GM12801 (cell line): ENCODE results near the gene PF4V1.

Experiments
- CTCF ChIP-seq: IDR thresholded peaks from one replicate; pipeline ENCODE4 v1.5.1; 2011; ENCODE audit warnings: control low read depth; ENCODE audit not compliant: insufficient read length; ENCODE audit errors: extremely low read depth

The PF4V1 gene

DNA sequence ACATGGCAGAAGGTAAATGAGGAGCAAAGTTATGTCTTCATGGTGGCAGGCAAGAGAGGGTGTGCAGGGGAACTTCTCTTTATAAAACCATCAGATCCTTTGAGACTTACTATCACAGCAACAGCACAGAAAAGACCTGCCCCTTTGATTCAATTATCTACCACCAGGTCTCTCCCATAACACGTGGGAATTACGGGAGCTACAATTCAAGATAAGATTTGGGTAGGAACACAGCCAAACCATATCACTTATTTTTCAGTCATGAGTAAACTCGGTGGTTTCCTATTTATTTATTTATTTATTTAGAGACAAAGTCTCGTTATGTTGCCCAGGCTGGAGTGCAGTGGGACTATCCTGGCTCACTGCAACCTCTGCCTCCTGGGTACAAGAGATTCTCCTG is 38.2 kb downstream of the PF4V1 start:
- no peak for TF ChIP-seq CTCF

DNA sequence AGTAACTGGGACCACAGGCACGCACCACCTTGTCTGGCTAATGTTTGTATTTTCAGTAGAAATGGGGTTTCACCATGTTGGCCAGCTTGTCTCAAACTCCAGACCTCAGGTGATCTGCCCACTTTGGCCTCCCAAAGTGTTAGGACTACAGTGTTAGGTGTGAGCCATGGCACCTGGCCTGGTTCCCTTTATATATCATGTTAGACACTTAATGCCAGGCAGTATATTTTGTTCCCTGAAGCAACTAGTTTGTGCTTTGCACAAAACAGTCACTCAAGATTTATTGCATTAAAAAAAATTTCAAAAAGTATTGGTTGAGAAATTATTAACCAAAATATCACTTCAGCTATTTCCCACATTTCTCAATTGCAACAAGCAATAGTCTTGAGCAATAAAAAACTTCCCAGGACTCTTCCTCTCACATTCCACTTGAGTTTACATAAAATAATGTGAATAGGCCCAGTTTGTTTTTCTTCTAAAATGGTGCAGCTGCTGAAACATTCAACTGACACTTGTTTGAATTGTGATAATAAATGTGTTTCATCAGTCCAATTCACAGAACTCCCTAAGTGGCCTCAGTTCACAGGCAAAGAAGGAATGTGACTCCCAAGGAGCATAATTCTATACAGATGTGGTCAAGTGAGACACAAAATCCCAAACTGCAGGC is 38.8 kb downstream of the PF4V1 start:
- no peak for TF ChIP-seq CTCF

DNA sequence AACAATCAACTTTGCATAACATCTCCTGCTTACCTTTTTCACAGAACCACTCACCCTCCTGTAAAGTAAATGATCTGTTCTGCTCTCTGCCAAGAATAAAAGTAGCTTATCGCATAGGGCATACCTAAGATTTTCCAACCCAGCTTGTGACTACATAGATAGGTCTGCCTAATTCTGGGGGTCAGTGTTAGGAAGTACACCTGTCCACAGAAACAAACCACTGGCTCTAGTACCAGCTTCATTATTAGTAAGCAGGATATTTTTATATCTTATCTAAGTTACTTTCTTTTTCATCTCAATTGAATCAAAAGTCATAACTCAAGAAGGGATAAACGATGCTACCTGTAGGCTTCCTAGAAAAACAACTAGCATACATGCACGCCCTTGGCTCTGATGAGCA is 39.9 kb downstream of the PF4V1 start:
- no peak for TF ChIP-seq CTCF

DNA sequence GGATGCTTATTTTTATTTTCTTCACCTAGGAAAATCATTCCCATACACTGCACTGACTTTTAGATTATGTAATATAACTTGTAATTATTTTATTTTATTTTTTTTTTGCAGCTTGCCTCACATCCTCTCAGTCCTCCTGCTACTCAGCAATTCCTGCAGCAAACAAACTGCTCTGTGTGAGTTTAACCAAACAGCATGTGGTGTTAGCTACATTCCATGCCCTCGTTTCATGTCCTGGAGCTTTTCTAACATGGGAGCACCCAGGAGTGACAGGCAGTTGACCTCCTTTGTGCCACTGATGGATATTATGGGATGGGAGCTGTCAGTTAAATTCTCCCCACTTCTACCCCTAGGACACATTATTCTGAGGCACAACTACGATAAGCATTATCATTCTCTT is 40.9 kb downstream of the PF4V1 start:
- TF ChIP-seq CTCF = no peak

DNA sequence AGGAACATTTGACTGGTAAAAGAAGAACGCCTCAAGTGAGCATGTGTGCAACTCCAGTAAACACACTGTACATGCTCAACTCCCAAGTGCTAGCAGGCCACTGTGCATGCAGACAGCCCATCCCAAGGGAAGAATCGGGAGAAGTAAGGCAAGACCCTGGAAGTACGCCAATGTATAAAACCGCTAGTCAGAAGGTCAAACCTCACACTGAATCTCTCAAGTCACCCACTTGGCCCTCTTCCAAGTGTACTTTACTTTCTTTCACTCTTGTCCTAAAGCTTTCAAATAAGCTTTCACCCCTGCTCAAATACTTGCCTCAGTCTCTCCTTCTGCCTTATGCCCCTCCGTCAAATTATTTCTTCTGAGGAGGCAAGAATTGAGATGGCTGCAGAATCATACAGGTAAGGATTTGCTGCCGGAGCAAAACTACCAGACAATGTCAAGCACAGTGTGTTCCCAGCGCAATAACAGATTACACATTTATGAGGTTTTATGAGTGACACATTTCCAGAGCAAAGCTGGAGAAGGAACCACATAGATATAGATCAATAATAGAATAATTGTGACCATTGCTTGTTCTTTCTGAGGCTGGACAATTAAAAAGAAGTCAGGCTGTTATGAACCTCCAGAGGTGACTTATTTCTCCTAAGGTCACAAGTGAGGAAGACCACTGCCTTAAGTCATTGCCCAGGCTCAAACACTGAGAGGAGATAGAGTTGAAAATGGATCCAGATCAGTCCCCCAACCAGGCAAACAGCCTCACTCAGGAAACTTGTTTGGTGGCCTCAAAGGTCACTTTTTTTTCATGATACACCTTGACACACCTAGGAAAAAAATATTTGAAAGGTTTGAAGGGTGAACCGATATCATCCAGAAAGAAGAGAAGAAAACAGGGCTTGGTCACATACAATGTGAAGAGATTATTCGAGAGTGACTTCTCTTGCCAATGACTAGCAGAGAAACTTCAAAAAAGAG is 42.4 kb downstream of the PF4V1 start:
- no peak for TF ChIP-seq CTCF

- TF ChIP-seq CTCF = no peak
Measured at GRCh38 chr4:73896416-73896815, 43.3 kb downstream of the PF4V1 start.

DNA sequence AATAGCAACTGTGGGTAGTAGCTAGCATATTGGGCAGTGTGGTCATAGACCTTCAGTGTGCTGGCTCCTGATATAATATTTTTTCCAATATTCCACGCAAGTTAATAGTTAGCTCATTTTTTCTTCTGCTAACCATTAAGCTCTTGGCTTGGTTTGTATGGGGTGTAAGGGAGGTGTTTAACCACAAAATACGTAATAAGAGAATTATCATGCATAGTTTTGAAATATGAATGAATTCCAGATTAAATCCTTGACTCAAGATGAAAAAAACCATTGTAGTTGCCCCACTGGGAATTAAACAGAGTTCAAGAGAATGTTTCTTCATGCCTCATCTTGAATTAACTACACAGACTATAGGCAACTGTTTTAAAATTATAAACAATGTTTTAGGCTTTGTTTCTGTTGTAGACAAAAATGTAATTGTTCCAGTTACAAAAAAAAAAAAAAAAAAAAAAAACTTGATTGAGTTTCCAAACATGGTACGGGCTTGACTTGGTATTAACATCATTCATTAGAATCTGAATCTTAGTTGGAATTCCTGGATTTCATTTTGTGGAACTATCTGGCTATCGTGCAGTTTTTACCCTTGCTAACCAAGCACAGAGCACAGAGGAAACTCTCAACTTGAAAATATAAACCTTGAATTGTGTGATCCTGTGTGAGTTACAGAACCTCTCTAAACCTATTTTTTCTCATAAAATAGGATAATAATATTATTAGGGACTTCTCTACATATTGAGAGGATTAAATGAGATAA is 44.5 kb downstream of the PF4V1 start:
- TF ChIP-seq CTCF = no peak
